HEK293 (cell line): ENCODE data around the gene NTSR1.

Source experiments
- CTCF ChIA-PET: fragments of 350-600 bp; formaldehyde crosslinking; extraction: SDS; loops from one replicate; lab custom pipeline; 2021; ENCODE audit warnings: antibody characterized with exemption; lab: Yijun Ruan, JAX
- POLR2A ChIA-PET: fragments of 300-600 bp; formaldehyde crosslinking; extraction: SDS; loops from one replicate; lab custom pipeline; 2020; ENCODE audit warnings: antibody characterized with exemption, inconsistent platforms; lab: Yijun Ruan, JAX
- H3K27ac ChIP-seq: fragments of 200-500 bp; sonication (Bioruptor generic); 2 replicates; pipeline ENCODE4 v1.5.1; 2014; ENCODE audit warnings: low read depth, low read length, control low read depth, inconsistent platforms; ENCODE audit errors: extremely low read depth
- H3K36me3 ChIP-seq, 2 experiments: fragments of 200-500 bp in 1 of 2; sonication (Bioruptor generic) in 1 of 2; 1 replicate in 1 of 2; 2 replicates in 1 of 2; pipeline ENCODE4 v1.5.1; 2014 to 2017; ENCODE audit warnings: inconsistent platforms in 2 of 2, low read length in 2 of 2; ENCODE audit not compliant: control insufficient read depth in 2 of 2, insufficient read depth in 1 of 2
- H3K4me1 ChIP-seq: fragments of 200-500 bp; sonication (Bioruptor generic); 2 replicates; pipeline ENCODE4 v1.5.1; 2014; ENCODE audit warnings: mild to moderate bottlenecking, low read length, inconsistent platforms; ENCODE audit not compliant: control insufficient read depth, insufficient read depth
- H3K4me3 ChIP-seq: 2 replicates; pipeline ENCODE4 v1.5.1; 2011; ENCODE audit warnings: low read depth, mild to moderate bottlenecking, control low read depth, low read length, moderate library complexity
- H3K9me3 ChIP-seq: fragments of 200-500 bp; sonication (Bioruptor generic); 2 replicates; pipeline ENCODE4 v1.5.1; 2014; ENCODE audit warnings: low read depth, low read length, inconsistent platforms; ENCODE audit not compliant: control insufficient read depth, insufficient read depth
- CTCF ChIP-seq: fragments of 450-650 bp; formaldehyde crosslinking; IDR thresholded peaks from 2 replicates; pipeline ENCODE4 v1.5.1; 2016; ENCODE audit warnings: missing biosample characterization, missing genetic modification characterization
- KLF7 ChIP-seq: fragments of 450-650 bp; formaldehyde crosslinking; IDR thresholded peaks from 2 replicates; pipeline ENCODE4 v1.5.1; 2016; ENCODE audit warnings: missing biosample characterization, missing genetic modification characterization, borderline replicate concordance
- MYNN ChIP-seq: fragments of 450-650 bp; formaldehyde crosslinking; IDR thresholded peaks from 2 replicates; pipeline ENCODE4 v1.5.1; 2016; ENCODE audit warnings: missing biosample characterization, missing genetic modification characterization, borderline replicate concordance
- REPIN1 ChIP-seq: fragments of 450-650 bp; formaldehyde crosslinking; IDR thresholded peaks from 2 replicates; pipeline ENCODE4 v1.5.1; 2017; ENCODE audit warnings: missing biosample characterization, missing genetic modification characterization, low read depth
- SCRT1 ChIP-seq: fragments of 450-650 bp; formaldehyde crosslinking; IDR thresholded peaks from 2 replicates; pipeline ENCODE4 v1.5.1; 2016; ENCODE audit warnings: missing biosample characterization, missing genetic modification characterization, borderline replicate concordance
- YY1 ChIP-seq: fragments of 450-650 bp; formaldehyde crosslinking; IDR thresholded peaks from 2 replicates; pipeline ENCODE4 v1.5.1; 2018; ENCODE audit warnings: missing biosample characterization, missing genetic modification characterization
- ZBTB1 ChIP-seq: fragments of 450-650 bp; formaldehyde crosslinking; IDR thresholded peaks from 2 replicates; pipeline ENCODE4 v1.5.1; 2016; ENCODE audit warnings: missing biosample characterization, missing genetic modification characterization
- ZFP41 ChIP-seq: fragments of 450-650 bp; formaldehyde crosslinking; IDR thresholded peaks from 2 replicates; pipeline ENCODE4 v1.5.1; 2016; ENCODE audit warnings: missing biosample characterization, missing genetic modification characterization, borderline replicate concordance
- ZNF169 ChIP-seq: fragments of 450-650 bp; formaldehyde crosslinking; IDR thresholded peaks from 2 replicates; pipeline ENCODE4 v1.5.1; 2016; ENCODE audit warnings: missing biosample characterization, missing genetic modification characterization
- ZNF211 ChIP-seq: fragments of 450-650 bp; formaldehyde crosslinking; IDR thresholded peaks from 2 replicates; pipeline ENCODE4 v1.5.1; 2016; ENCODE audit warnings: low read depth, missing biosample characterization, missing genetic modification characterization
- ZNF280C ChIP-seq: fragments of 450-650 bp; formaldehyde crosslinking; IDR thresholded peaks from 2 replicates; pipeline ENCODE4 v1.5.1; 2016; ENCODE audit warnings: missing biosample characterization, missing genetic modification characterization
- ZNF513 ChIP-seq: fragments of 450-650 bp; IDR thresholded peaks from 2 replicates; pipeline ENCODE4 v1.5.1; 2018; ENCODE audit warnings: missing biosample characterization, missing genetic modification characterization
- ZNF645 ChIP-seq: fragments of 450-650 bp; formaldehyde crosslinking; IDR thresholded peaks from 2 replicates; pipeline ENCODE4; 2016; ENCODE audit warnings: missing biosample characterization, missing genetic modification characterization
- ZNF843 ChIP-seq: fragments of 450-650 bp; formaldehyde crosslinking; IDR thresholded peaks from 2 replicates; pipeline ENCODE4 v1.5.1; 2016; ENCODE audit warnings: missing biosample characterization, missing genetic modification characterization
- ZSCAN16 ChIP-seq: fragments of 450-650 bp; formaldehyde crosslinking; IDR thresholded peaks from 2 replicates; pipeline ENCODE4 v1.5.1; 2016; ENCODE audit warnings: missing biosample characterization, missing genetic modification characterization

The NTSR1 gene

GRCh38 chr20:62699741-62700140 is 8.9 kb upstream of the NTSR1 start (continued):
- TF ChIP-seq SCRT1 (tag by site-specific recombination) = no peak
- no peak for TF ChIP-seq REPIN1
- TF ChIP-seq MYNN (tag by site-specific recombination) = no peak
- TF ChIP-seq ZFP41 = no peak
- no peak for TF ChIP-seq ZNF645
- TF ChIP-seq ZNF843 (tag by site-specific recombination) = no peak
- no peak for TF ChIP-seq ZBTB1 (tag by site-specific recombination)

GRCh38 chr20:62700261-62700930 is 8.2 kb upstream of the NTSR1 start:
- POLR2A ChIA-PET = no interaction called here
- Histone ChIP-seq H3K9me3 (no peaks in the 10 kb centered on the region), H3K4me1 (peaks cover 14% of the 10 kb centered on the region), H3K36me3 (no peaks in the 10 kb centered on the region), H3K4me3 (no peak overlapping the region), H3K27ac (no peak overlapping the region)
- TF ChIP-seq ZSCAN16 (tag by site-specific recombination) = no peak
- CTCF ChIA-PET = interaction anchor here (0.6 to 1.0 kb wide), 2 partner anchors 92 to 483 kb away, joined by 3 read pairs; no protein-coding TSS in a partner anchor

GRCh38 chr20:62701161-62702012 is 7.2 kb upstream of the NTSR1 start:
- CTCF ChIA-PET = interaction anchor here (1.0 to 1.2 kb wide), 2 partner anchors 13 to 91 kb away, joined by 3 to 5 read pairs; no protein-coding TSS in a partner anchor
- TF ChIP-seq KLF7 (no peak), ZNF280C (tag by site-specific recombination) (no peak)
- H3K27ac ChIP-seq = no peak overlapping the region

GRCh38 chr20:62702013-62702300 is 6.7 kb upstream of the NTSR1 start:
- Histone ChIP-seq H3K4me1 (peaks cover 14% of the 10 kb centered on the region), H3K36me3 (no peaks in the 10 kb centered on the region), H3K27ac (no peak overlapping the region), H3K9me3 (no peaks in the 10 kb centered on the region), H3K4me3 (no peak overlapping the region)
- TF ChIP-seq ZNF211 (tag by site-specific recombination) (no peak), ZNF169 (tag by site-specific recombination) (no peak), CTCF (tag by site-specific recombination) (no peak), ZNF513 (tag by site-specific recombination) (no peak), YY1 (no peak)
- POLR2A ChIA-PET = interaction anchor here (0.6 kb wide), 1 partner anchor 11 kb away, joined by 7 read pairs; no protein-coding TSS in a partner anchor
- CTCF ChIA-PET = interaction anchor here (1.2 kb wide), 1 partner anchor 14 kb away, joined by 5 read pairs; no protein-coding TSS in a partner anchor

More at GRCh38 chr20:62701161-62702012, 7.2 kb upstream of the NTSR1 start:
- POLR2A ChIA-PET = no interaction called here
- no peaks in the 10 kb centered on the region for H3K36me3 ChIP-seq
- peaks cover 14% of the 10 kb centered on the region for H3K4me1 ChIP-seq
- no peak overlapping the region for H3K4me3 ChIP-seq
- H3K9me3 ChIP-seq = no peaks in the 10 kb centered on the region
